HEK293 (cell line): ENCODE measurements around the gene LARGE1.

Experiments used
- CTCF ChIA-PET: fragments of 350-600 bp; formaldehyde crosslinking; extraction: SDS; loops from one replicate; lab custom pipeline; 2021; ENCODE audit warnings: antibody characterized with exemption; lab: Yijun Ruan, JAX
- POLR2A ChIA-PET: fragments of 300-600 bp; formaldehyde crosslinking; extraction: SDS; loops from one replicate; lab custom pipeline; 2020; ENCODE audit warnings: antibody characterized with exemption, inconsistent platforms; lab: Yijun Ruan, JAX
- H3K27ac ChIP-seq: fragments of 200-500 bp; sonication (Bioruptor generic); 2 replicates; pipeline ENCODE4 v1.5.1; 2014; ENCODE audit warnings: low read depth, low read length, control low read depth, inconsistent platforms; ENCODE audit errors: extremely low read depth
- H3K36me3 ChIP-seq, 2 experiments: fragments of 200-500 bp in 1 of 2; sonication (Bioruptor generic) in 1 of 2; 1 replicate in 1 of 2; 2 replicates in 1 of 2; pipeline ENCODE4 v1.5.1; 2014 to 2017; ENCODE audit warnings: inconsistent platforms in 2 of 2, low read length in 2 of 2; ENCODE audit not compliant: control insufficient read depth in 2 of 2, insufficient read depth in 1 of 2
- H3K4me1 ChIP-seq: fragments of 200-500 bp; sonication (Bioruptor generic); 2 replicates; pipeline ENCODE4 v1.5.1; 2014; ENCODE audit warnings: mild to moderate bottlenecking, low read length, inconsistent platforms; ENCODE audit not compliant: control insufficient read depth, insufficient read depth
- H3K4me3 ChIP-seq: 2 replicates; pipeline ENCODE4 v1.5.1; 2011; ENCODE audit warnings: low read depth, mild to moderate bottlenecking, control low read depth, low read length, moderate library complexity
- H3K9me3 ChIP-seq: fragments of 200-500 bp; sonication (Bioruptor generic); 2 replicates; pipeline ENCODE4 v1.5.1; 2014; ENCODE audit warnings: low read depth, low read length, inconsistent platforms; ENCODE audit not compliant: control insufficient read depth, insufficient read depth
- EGR2 ChIP-seq: fragments of 450-650 bp; formaldehyde crosslinking; IDR thresholded peaks from 2 replicates; pipeline ENCODE4 v1.5.1; 2016; ENCODE audit warnings: low read depth, missing biosample characterization, missing genetic modification characterization
- GLI2 ChIP-seq: fragments of 450-650 bp; formaldehyde crosslinking; IDR thresholded peaks from 2 replicates; pipeline ENCODE4; 2017; ENCODE audit warnings: missing biosample characterization, missing genetic modification characterization, low read depth, borderline replicate concordance
- GLI4 ChIP-seq: fragments of 450-650 bp; formaldehyde crosslinking; IDR thresholded peaks from 2 replicates; pipeline ENCODE4 v1.5.1; 2016; ENCODE audit warnings: missing biosample characterization, missing genetic modification characterization
- KLF1 ChIP-seq: fragments of 450-650 bp; formaldehyde crosslinking; IDR thresholded peaks from 2 replicates; pipeline ENCODE4 v1.5.1; 2016; ENCODE audit warnings: missing biosample characterization, missing genetic modification characterization
- REPIN1 ChIP-seq: fragments of 450-650 bp; formaldehyde crosslinking; IDR thresholded peaks from 2 replicates; pipeline ENCODE4 v1.5.1; 2017; ENCODE audit warnings: missing biosample characterization, missing genetic modification characterization, low read depth
- SCRT1 ChIP-seq: fragments of 450-650 bp; formaldehyde crosslinking; IDR thresholded peaks from 2 replicates; pipeline ENCODE4 v1.5.1; 2016; ENCODE audit warnings: missing biosample characterization, missing genetic modification characterization, borderline replicate concordance
- SETDB1 ChIP-seq: IDR thresholded peaks from one replicate; pipeline ENCODE4 v1.6.1; 2017; ENCODE audit warnings: mild to moderate bottlenecking, low read length, moderate library complexity, mixed read lengths; ENCODE audit not compliant: insufficient read length
- ZBTB48 ChIP-seq: fragments of 450-650 bp; formaldehyde crosslinking; IDR thresholded peaks from 2 replicates; pipeline ENCODE4 v1.5.1; 2016; ENCODE audit warnings: missing biosample characterization, missing genetic modification characterization
- ZEB2 ChIP-seq: fragments of 450-650 bp; formaldehyde crosslinking; IDR thresholded peaks from 2 replicates; pipeline ENCODE4 v1.5.1; 2016; ENCODE audit warnings: missing biosample characterization, missing genetic modification characterization
- ZFHX2 ChIP-seq: fragments of 450-650 bp; formaldehyde crosslinking; conservative IDR thresholded peaks from 2 replicates; pipeline ENCODE4 v1.5.1; 2016; ENCODE audit warnings: missing biosample characterization, missing genetic modification characterization
- ZIC2 ChIP-seq: fragments of 450-650 bp; formaldehyde crosslinking; IDR thresholded peaks from 2 replicates; pipeline ENCODE4 v1.5.1; 2016; ENCODE audit warnings: missing biosample characterization, missing genetic modification characterization
- ZNF133 ChIP-seq: fragments of 450-650 bp; formaldehyde crosslinking; IDR thresholded peaks from 2 replicates; pipeline ENCODE4 v1.5.1; 2016; ENCODE audit warnings: missing biosample characterization, missing genetic modification characterization
- ZNF221 ChIP-seq: fragments of 450-650 bp; formaldehyde crosslinking; IDR thresholded peaks from 2 replicates; pipeline ENCODE4 v1.5.1; 2017; ENCODE audit warnings: missing biosample characterization, missing genetic modification characterization, borderline replicate concordance
- ZNF311 ChIP-seq: fragments of 450-650 bp; formaldehyde crosslinking; IDR thresholded peaks from 2 replicates; pipeline ENCODE4 v1.5.1; 2017; ENCODE audit warnings: missing biosample characterization, missing genetic modification characterization, borderline replicate concordance
- ZNF394 ChIP-seq: fragments of 450-650 bp; formaldehyde crosslinking; IDR thresholded peaks from 2 replicates; pipeline ENCODE4 v1.5.1; 2016; ENCODE audit warnings: missing biosample characterization, missing genetic modification characterization, mild to moderate bottlenecking, moderate library complexity, borderline replicate concordance
- ZNF501 ChIP-seq: fragments of 450-650 bp; formaldehyde crosslinking; IDR thresholded peaks from 2 replicates; pipeline ENCODE4 v1.5.1; 2016; ENCODE audit warnings: missing biosample characterization, missing genetic modification characterization
- ZNF514 ChIP-seq: fragments of 450-650 bp; formaldehyde crosslinking; IDR thresholded peaks from 2 replicates; pipeline ENCODE4 v1.5.1; 2016; ENCODE audit warnings: missing biosample characterization, missing genetic modification characterization
- ZNF521 ChIP-seq: fragments of 450-650 bp; formaldehyde crosslinking; IDR thresholded peaks from 2 replicates; pipeline ENCODE4 v1.5.1; 2017; ENCODE audit warnings: missing biosample characterization, mild to moderate bottlenecking, missing genetic modification characterization
- ZNF529 ChIP-seq: fragments of 450-650 bp; formaldehyde crosslinking; IDR thresholded peaks from 2 replicates; pipeline ENCODE4 v1.5.1; 2017; ENCODE audit warnings: missing genetic modification characterization, missing biosample characterization; ENCODE audit not compliant: insufficient replicate concordance
- ZNF544 ChIP-seq: fragments of 450-650 bp; formaldehyde crosslinking; IDR thresholded peaks from 2 replicates; pipeline ENCODE4 v1.5.0; 2017; ENCODE audit warnings: missing biosample characterization, missing genetic modification characterization
- ZNF843 ChIP-seq: fragments of 450-650 bp; formaldehyde crosslinking; IDR thresholded peaks from 2 replicates; pipeline ENCODE4 v1.5.1; 2016; ENCODE audit warnings: missing biosample characterization, missing genetic modification characterization
- ZSCAN30 ChIP-seq: fragments of 450-650 bp; IDR thresholded peaks from 2 replicates; pipeline ENCODE4 v1.5.1; 2018; ENCODE audit warnings: missing biosample characterization, mild to moderate bottlenecking, missing genetic modification characterization, moderate library complexity
- TF ChIP-seq, protein P1 (sequence below): fragments of 450-650 bp; formaldehyde crosslinking; IDR thresholded peaks from 2 replicates; pipeline ENCODE4 v1.5.1; 2016; ENCODE audit warnings: missing biosample characterization, missing genetic modification characterization
- TF ChIP-seq, protein P2 (sequence below): fragments of 450-650 bp; formaldehyde crosslinking; IDR thresholded peaks from 2 replicates; pipeline ENCODE4 v1.5.1; 2017; ENCODE audit warnings: missing biosample characterization, missing genetic modification characterization
- TF ChIP-seq, protein P3 (sequence below): fragments of 450-650 bp; formaldehyde crosslinking; IDR thresholded peaks from 2 replicates; pipeline ENCODE4; 2016; ENCODE audit warnings: missing biosample characterization, missing genetic modification characterization
- TF ChIP-seq, protein P4 (sequence below): fragments of 450-650 bp; formaldehyde crosslinking; IDR thresholded peaks from 2 replicates; pipeline ENCODE4 v1.5.1; 2016; ENCODE audit warnings: missing biosample characterization, missing genetic modification characterization
- TF ChIP-seq, protein P5 (sequence below): fragments of 450-650 bp; formaldehyde crosslinking; IDR thresholded peaks from 2 replicates; pipeline ENCODE4 v1.5.1; 2016; ENCODE audit warnings: missing biosample characterization, missing genetic modification characterization

LARGE1 gene

DNA sequence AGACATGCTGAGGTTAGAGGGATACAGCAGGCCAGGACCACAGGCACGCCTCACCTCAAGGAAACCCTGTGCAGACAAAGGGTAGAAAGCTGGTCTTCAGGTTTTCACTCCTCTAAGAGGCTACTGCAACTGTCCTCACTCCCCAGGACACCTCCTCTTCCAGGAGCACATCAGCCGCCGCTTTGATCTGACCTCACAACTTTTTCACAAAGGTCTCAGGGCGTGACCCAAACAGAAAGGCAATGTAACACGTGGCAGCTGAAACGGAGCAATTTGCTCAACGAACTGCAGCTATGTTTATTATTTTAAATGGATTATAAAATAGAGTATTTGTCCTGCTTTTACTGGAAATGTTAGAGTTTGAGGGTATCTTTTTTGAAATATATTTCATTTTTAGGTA is 46.1 kb downstream of the LARGE1 start:
- ChIA-PET CTCF (no interaction called here), POLR2A (no interaction called here)
- no peaks in the 10 kb centered on the region for H3K9me3 ChIP-seq
- no peaks in the 10 kb centered on the region for H3K4me1 ChIP-seq
- TF ChIP-seq, protein P1, sequence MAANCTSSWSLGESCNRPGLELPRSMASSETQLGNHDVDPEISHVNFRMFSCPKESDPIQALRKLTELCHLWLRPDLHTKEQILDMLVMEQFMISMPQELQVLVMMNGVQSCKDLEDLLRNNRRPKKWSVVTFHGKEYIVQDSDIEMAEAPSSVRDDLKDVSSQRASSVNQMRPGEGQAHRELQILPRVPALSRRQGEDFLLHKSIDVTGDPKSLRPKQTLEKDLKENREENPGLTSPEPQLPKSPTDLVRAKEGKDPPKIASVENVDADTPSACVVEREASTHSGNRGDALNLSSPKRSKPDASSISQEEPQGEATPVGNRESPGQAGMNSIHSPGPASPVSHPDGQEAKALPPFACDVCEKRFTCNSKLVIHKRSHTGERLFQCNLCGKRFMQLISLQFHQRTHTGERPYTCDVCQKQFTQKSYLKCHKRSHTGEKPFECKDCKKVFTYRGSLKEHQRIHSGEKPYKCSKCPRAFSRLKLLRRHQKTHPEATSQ (tag by site-specific recombination), result no peak
- TF ChIP-seq ZNF843 (tag by site-specific recombination) (no peak), ZNF544 (tag by site-specific recombination) (no peak), ZNF133 (tag by site-specific recombination) (no peak), ZNF521 (tag by site-specific recombination) (no peak), ZNF221 (no peak), ZEB2 (tag by site-specific recombination) (no peak), REPIN1 (tag by site-specific recombination) (no peak), SETDB1 (no peak), GLI4 (tag by site-specific recombination) (no peak), ZBTB48 (no peak), GLI2 (tag by site-specific recombination) (no peak), ZNF394 (no peak), ZSCAN30 (tag by site-specific recombination) (no peak), ZNF311 (tag by site-specific recombination) (no peak), KLF1 (tag by site-specific recombination) (no peak), ZIC2 (tag by site-specific recombination) (no peak)
- TF ChIP-seq, protein P2, sequence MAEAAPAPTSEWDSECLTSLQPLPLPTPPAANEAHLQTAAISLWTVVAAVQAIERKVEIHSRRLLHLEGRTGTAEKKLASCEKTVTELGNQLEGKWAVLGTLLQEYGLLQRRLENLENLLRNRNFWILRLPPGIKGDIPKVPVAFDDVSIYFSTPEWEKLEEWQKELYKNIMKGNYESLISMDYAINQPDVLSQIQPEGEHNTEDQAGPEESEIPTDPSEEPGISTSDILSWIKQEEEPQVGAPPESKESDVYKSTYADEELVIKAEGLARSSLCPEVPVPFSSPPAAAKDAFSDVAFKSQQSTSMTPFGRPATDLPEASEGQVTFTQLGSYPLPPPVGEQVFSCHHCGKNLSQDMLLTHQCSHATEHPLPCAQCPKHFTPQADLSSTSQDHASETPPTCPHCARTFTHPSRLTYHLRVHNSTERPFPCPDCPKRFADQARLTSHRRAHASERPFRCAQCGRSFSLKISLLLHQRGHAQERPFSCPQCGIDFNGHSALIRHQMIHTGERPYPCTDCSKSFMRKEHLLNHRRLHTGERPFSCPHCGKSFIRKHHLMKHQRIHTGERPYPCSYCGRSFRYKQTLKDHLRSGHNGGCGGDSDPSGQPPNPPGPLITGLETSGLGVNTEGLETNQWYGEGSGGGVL (tag by site-specific recombination), result no peak
- TF ChIP-seq, protein P3, sequence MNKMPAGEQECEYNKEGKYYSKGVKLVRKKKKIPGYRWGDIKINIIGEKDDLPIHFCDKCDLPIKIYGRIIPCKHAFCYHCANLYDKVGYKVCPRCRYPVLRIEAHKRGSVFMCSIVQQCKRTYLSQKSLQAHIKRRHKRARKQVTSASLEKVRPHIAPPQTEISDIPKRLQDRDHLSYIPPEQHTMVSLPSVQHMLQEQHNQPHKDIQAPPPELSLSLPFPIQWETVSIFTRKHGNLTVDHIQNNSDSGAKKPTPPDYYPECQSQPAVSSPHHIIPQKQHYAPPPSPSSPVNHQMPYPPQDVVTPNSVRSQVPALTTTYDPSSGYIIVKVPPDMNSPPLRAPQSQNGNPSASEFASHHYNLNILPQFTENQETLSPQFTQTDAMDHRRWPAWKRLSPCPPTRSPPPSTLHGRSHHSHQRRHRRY (tag by site-specific recombination), result no peak
- TF ChIP-seq, protein P4, sequence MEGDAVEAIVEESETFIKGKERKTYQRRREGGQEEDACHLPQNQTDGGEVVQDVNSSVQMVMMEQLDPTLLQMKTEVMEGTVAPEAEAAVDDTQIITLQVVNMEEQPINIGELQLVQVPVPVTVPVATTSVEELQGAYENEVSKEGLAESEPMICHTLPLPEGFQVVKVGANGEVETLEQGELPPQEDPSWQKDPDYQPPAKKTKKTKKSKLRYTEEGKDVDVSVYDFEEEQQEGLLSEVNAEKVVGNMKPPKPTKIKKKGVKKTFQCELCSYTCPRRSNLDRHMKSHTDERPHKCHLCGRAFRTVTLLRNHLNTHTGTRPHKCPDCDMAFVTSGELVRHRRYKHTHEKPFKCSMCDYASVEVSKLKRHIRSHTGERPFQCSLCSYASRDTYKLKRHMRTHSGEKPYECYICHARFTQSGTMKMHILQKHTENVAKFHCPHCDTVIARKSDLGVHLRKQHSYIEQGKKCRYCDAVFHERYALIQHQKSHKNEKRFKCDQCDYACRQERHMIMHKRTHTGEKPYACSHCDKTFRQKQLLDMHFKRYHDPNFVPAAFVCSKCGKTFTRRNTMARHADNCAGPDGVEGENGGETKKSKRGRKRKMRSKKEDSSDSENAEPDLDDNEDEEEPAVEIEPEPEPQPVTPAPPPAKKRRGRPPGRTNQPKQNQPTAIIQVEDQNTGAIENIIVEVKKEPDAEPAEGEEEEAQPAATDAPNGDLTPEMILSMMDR (tag by site-specific recombination), result no peak
- no peaks in the 10 kb centered on the region for H3K36me3 ChIP-seq
- H3K27ac ChIP-seq, result no peak overlapping the region
- no peak overlapping the region for H3K4me3 ChIP-seq

DNA sequence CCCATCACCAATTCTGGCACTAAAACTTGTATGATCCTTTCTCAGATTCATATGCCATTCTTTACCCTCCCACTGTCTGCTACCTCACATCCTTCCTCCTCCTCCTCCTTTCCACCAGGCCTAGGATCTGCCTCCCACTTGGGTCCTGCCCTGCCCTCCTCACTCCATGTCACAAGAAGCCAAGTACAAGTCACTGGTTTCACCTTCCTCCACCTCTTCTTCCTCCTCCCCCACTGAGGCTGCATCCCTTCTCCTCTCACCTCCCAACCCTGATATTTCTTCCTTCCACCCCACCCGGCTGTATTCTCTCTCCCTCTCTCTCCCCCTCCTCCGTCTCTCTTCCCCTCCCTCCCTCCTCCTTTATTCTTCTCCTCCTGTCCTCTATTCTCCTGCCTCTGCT is 46.6 kb downstream of the LARGE1 start:
- ChIA-PET POLR2A (no interaction called here), CTCF (no interaction called here)
- Histone ChIP-seq H3K27ac (no peak overlapping the region), H3K36me3 (no peaks in the 10 kb centered on the region), H3K9me3 (no peaks in the 10 kb centered on the region), H3K4me3 (no peak overlapping the region), H3K4me1 (no peaks in the 10 kb centered on the region)
- TF ChIP-seq EGR2 (tag by site-specific recombination), result peak; percentile 97
- TF ChIP-seq SCRT1 (tag by site-specific recombination), result no peak
- TF ChIP-seq, protein P5, sequence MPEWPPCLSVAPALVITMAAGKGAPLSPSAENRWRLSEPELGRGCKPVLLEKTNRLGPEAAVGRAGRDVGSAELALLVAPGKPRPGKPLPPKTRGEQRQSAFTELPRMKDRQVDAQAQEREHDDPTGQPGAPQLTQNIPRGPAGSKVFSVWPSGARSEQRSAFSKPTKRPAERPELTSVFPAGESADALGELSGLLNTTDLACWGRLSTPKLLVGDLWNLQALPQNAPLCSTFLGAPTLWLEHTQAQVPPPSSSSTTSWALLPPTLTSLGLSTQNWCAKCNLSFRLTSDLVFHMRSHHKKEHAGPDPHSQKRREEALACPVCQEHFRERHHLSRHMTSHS (tag by site-specific recombination), result no peak
- TF ChIP-seq ZFHX2 (tag by site-specific recombination), result peak; percentile 84
- TF ChIP-seq, protein P2 (tag by site-specific recombination), result peak; percentile 80
- TF ChIP-seq ZNF514 (tag by site-specific recombination), result no peak
- TF ChIP-seq ZNF501 (tag by site-specific recombination), result no peak
- no peak for TF ChIP-seq ZNF529 (tag by site-specific recombination)
